ENCODE measurements around the gene LRP8.
"Not testable (repeated sequence)": the region's sequence is repeated elsewhere in the genome, so short reads cannot be mapped to it uniquely, and the experiment has no call there.

The LRP8 gene

GRCh38 chr1:53206083-53206685 is 121.7 kb downstream of the LRP8 start:
- DNase-seq, result not testable (repeated sequence)

- not testable (repeated sequence) for DNase-seq
These were observed 122.4 kb downstream of the LRP8 start for GRCh38 chr1:53205496-53205895.

GRCh38 chr1:53203466-53203865 is 124.4 kb downstream of the LRP8 start:
- no peak for DNase-seq

- no peak for DNase-seq
These were observed 129.6 kb downstream of the LRP8 start for GRCh38 chr1:53198241-53198651.

- DNase-seq, result no peak
These were observed 130.3 kb downstream of the LRP8 start for GRCh38 chr1:53197291-53198200.

- DNase-seq, result peak; percentile 92
These were observed 131.2 kb downstream of the LRP8 start, which contains the start of gene CPT2 for GRCh38 chr1:53196485-53197290. Gene CPT2 (plus strand): TSS chr1:53196824. CDS start chr1:53196944, 120 bp downstream.

- DNase-seq, result no peak
These were observed 131.8 kb downstream of the LRP8 start for GRCh38 chr1:53196017-53196484.

- DNase-seq, result no peak
These were observed 132.4 kb downstream of the LRP8 start for GRCh38 chr1:53195246-53196016.
